Ascending aorta (tissue), 2 donors: Measurements from ENCODE around the gene RGS6. TPM values are rescaled to one million over a fixed set of nuclear protein-coding genes. Genes with fewer than 3 reads are reported as not detected.

Experiments
- DNase-seq, 2 donors: peaks; one replicate each; pipeline ENCODE4 v3.0.0-alpha.2; 2019; ENCODE audit warnings: low spot score in 2 of 2
- H3K27ac ChIP-seq, 2 donors: fragments of 200-600 bp; sonication (generic); one replicate each; pipeline ENCODE4 v1.5.1; 2016 to 2017; ENCODE audit warnings: mild to moderate bottlenecking in 1 of 2
- H3K27me3 ChIP-seq: fragments of 200-600 bp; sonication (generic); one replicate; pipeline ENCODE4 v1.5.1; 2017
- H3K36me3 ChIP-seq, 2 donors: fragments of 200-600 bp; sonication (generic); one replicate each; pipeline ENCODE4 v1.5.1; 2016
- H3K4me1 ChIP-seq, 2 donors: fragments of 200-600 bp; sonication (generic); one replicate each; pipeline ENCODE4 v1.5.1; 2016 to 2017; ENCODE audit warnings: mild to moderate bottlenecking in 1 of 2
- H3K4me3 ChIP-seq, 2 donors: fragments of 200-600 bp; sonication (generic); one replicate each; pipeline ENCODE4 v1.5.1; 2016 to 2017; ENCODE audit warnings: mild to moderate bottlenecking in 1 of 2
- H3K9me3 ChIP-seq, 2 donors: fragments of 200-600 bp; sonication (generic); one replicate each; pipeline ENCODE4 v1.5.1; 2016
- intact Hi-C: fragments of 100-400 bp; cut with DNase I; formaldehyde crosslinking; loops from one replicate; pipeline ENCODE4 v1.15.1; 2023
- total RNA-seq: library from RNA; depleted of rRNA; stranded (reverse); fragments of >200 nt; gene quantifications from one replicate; pipeline ENCODE4 v1.1.0, GENCODE V29; 2016
- TF ChIP-seq, protein P1 (sequence below), 3 experiments: fragments of 200-600 bp in 2 of 3; fragments of 450-650 bp in 1 of 3; sonication (generic) in 2 of 3; IDR thresholded peaks; one replicate each; pipeline ENCODE4 v1.5.1; 2016 to 2019; ENCODE audit warnings: antibody characterized with exemption in 3 of 3, mild to moderate bottlenecking in 1 of 3, moderate library complexity in 1 of 3

Gene RGS6
- total RNA-seq, 1 donor from 2014 or later, result 0.11 TPM

DNA sequence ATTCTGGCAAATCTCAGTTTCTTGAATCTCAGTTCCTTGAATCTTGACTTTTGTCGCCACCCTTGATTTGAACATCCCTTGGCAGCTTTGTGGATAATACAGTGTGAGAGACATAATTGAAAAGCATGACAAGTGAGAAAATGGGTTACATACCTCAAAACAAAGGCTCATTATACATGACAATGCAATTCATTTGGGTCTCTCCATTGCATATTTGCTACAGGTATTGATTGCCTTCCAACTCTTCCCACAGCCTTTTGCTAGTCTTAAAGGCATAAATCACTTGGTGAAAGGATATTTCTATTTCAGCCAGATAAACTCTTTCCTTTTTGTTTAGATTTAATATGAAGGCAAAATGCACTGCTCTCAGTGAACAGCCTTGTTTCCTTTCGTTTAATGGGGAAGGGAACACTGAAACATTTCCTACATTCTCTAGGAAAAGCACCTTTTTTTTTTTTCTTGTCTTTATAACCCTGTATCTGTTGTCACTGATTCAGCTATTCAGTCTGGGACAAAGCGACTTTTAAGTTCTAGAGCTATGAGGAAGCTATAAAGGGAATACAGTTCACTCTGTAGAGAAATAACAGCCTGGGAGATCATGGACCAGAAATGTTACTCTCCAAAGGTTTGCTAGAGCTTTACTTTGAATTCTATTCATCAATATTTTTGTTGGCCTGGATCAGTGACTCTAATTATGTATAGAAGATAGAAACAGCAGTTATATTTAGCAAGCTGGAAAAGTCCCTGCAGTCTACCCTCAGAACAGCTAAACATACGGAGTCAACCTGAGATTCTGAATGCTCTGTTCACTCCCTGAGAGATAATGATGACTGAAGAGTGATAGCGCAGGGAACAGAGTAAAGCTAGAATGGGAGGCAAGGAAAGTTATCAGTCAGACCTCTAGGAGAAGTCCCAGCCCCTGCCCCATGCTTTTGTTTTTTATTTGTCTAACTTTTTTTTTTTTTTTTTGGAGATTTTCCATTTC, 311.4 kb downstream of the RGS6 start:
- Histone ChIP-seq H3K9me3 (no peaks in the 10 kb centered on the region), H3K27ac (no peak overlapping the region), H3K27me3 (no peaks in the 10 kb centered on the region), H3K4me3 (no peak overlapping the region), H3K4me1 (no peaks in the 10 kb centered on the region), H3K36me3 (no peaks in the 10 kb centered on the region)
- intact Hi-C loops, result no loop called here
- TF ChIP-seq, protein P1, sequence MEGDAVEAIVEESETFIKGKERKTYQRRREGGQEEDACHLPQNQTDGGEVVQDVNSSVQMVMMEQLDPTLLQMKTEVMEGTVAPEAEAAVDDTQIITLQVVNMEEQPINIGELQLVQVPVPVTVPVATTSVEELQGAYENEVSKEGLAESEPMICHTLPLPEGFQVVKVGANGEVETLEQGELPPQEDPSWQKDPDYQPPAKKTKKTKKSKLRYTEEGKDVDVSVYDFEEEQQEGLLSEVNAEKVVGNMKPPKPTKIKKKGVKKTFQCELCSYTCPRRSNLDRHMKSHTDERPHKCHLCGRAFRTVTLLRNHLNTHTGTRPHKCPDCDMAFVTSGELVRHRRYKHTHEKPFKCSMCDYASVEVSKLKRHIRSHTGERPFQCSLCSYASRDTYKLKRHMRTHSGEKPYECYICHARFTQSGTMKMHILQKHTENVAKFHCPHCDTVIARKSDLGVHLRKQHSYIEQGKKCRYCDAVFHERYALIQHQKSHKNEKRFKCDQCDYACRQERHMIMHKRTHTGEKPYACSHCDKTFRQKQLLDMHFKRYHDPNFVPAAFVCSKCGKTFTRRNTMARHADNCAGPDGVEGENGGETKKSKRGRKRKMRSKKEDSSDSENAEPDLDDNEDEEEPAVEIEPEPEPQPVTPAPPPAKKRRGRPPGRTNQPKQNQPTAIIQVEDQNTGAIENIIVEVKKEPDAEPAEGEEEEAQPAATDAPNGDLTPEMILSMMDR (IDR thresholded peaks at IDR 0.05), result no peak
- no peak for DNase-seq

DNA sequence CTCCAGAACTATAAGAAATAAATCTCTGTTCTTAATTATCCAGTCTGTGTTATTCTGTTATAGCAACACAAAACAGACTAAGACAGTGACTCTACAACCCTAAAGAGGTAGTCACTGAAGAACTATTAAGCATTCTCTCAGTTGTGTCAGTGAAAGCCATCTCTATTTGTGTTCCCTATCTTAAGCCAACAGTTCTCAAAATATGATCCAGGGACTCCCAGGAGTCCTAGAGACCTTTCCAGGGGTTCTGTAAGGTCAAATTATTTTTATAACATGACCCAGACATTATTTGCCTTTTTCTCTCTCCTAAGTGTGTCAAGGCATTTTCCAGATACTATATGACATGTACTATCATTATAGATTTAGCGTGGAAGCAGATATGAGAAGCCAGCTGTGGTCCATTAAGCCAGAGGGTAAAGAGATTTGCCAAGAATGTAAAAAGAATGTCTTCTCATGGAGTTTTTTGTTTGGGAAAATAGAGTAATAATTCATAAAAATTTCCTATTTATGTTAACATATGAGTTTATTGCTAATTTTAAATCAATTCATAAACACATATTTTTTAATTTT, 315.8 kb downstream of the RGS6 start:
- TF ChIP-seq, protein P1 (IDR thresholded peaks at IDR 0.05), result no peak
- H3K36me3 ChIP-seq, result no peaks in the 10 kb centered on the region
- no peak overlapping the region for H3K4me3 ChIP-seq
- no peak overlapping the region for H3K27ac ChIP-seq
- DNase-seq, result no peak
- no peaks in the 10 kb centered on the region for H3K4me1 ChIP-seq
- no peaks in the 10 kb centered on the region for H3K9me3 ChIP-seq
- no peaks in the 10 kb centered on the region for H3K27me3 ChIP-seq
- intact Hi-C loops, result no loop called here

DNA sequence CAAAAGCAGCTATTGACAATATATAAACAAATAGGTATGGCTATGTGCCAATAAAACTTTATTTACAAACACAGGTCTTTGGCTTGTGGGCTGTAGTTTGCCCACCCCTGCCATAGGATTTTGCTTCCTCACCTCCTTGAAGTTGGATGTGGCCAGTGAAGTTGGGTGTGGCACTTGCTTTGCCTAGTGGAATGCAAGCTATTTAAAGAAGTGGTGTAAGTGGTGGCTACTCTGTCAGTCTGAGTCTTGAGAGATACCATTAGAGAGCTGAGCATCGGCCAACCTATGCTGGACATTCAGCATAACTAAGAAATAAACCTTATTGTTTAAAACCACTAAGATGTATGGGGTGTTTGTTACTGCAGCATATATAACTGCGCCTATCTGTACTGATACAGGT, 321.3 kb downstream of the RGS6 start:
- H3K4me3 ChIP-seq, result no peak overlapping the region
- no peak overlapping the region for H3K27ac ChIP-seq
- TF ChIP-seq, protein P1 (IDR thresholded peaks at IDR 0.05), result no peak
- no peak for DNase-seq
- H3K9me3 ChIP-seq, result no peaks in the 10 kb centered on the region
- no peaks in the 10 kb centered on the region for H3K4me1 ChIP-seq
- no peaks in the 10 kb centered on the region for H3K36me3 ChIP-seq
- H3K27me3 ChIP-seq, result no peaks in the 10 kb centered on the region
- intact Hi-C loops, result no loop called here

DNA sequence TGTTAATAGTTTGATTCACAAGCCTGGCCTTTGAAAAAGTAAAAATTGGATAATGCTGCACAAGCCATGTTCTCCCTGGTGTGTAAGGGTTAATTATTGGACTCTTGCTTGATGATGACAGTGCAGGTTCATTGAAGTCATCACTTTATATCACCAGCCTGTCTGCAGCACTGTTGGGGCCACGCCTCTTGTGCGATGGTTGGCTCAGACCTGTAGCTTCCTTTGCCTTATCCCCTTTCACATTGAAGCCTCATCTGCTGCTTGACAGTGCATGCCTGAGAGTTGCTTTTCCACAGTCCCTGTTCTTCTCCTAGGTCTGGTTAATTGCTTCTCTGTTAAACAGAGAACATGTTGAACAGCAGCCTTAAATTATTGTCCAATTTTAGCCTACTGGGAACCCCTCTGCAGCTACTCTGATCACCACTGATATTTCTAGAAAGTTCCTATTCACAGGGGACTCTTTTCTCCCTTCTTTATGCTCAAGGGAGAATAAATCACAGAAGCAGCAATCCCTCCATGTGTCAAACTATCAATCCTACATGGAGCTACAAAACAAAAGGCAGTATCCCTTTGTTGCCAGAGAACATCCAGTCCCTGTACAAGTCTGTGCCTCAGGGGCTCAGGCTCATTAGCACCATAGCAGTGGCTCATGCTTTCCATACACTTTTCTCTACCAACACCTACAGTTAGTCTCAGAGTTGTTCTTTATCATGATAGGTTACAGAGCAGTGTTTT, 322.1 kb downstream of the RGS6 start:
- no peaks in the 10 kb centered on the region for H3K9me3 ChIP-seq
- TF ChIP-seq, protein P1 (IDR thresholded peaks at IDR 0.05), result no peak
- H3K36me3 ChIP-seq, result no peaks in the 10 kb centered on the region
- no peak overlapping the region for H3K27ac ChIP-seq
- no peaks in the 10 kb centered on the region for H3K27me3 ChIP-seq
- H3K4me1 ChIP-seq, result no peaks in the 10 kb centered on the region
- no peak for DNase-seq
- H3K4me3 ChIP-seq, result no peak overlapping the region
- intact Hi-C loops, result no loop called here

DNA sequence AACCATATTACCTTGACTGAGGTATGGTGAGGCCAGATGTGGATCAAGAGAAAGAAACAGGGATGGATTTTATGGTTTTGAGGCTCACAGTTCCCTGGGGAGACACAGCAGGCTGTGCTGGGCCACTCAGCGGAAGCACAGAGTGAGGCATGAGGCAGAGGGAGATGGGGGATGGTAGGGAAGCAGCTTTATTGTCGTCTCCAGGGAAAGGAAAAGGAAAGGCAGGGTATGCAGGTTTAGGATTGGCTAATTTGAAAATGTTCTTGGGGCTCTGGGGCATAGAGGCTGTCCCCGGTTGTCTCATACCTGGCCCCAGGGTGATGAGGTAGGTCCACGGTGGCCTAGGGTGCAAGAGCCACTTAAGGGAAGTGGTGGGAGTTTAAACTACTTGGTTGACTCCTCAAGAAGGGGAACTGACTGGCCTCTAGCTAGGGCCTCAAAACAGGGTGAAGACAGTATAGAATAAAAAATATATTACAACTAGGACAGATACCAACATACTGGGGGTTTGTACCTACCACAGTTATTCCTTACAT, 322.8 kb downstream of the RGS6 start:
- DNase-seq, result no peak

More for the DNA sequence above, 322.8 kb downstream of the RGS6 start:
- H3K9me3 ChIP-seq, result no peaks in the 10 kb centered on the region
- TF ChIP-seq, protein P1 (IDR thresholded peaks at IDR 0.05), result no peak
- no peak overlapping the region for H3K27ac ChIP-seq
- no peaks in the 10 kb centered on the region for H3K4me1 ChIP-seq
- H3K4me3 ChIP-seq, result no peak overlapping the region
- H3K27me3 ChIP-seq, result no peaks in the 10 kb centered on the region
- intact Hi-C loops, result no loop called here
- H3K36me3 ChIP-seq, result no peaks in the 10 kb centered on the region
